Neuronal stem cell (in vitro differentiated cells): ENCODE measurements around the gene DOCK8. TPM values are rescaled to one million over a fixed set of nuclear protein-coding genes. Genes with fewer than 3 reads are reported as not detected.
"Not testable (repeated sequence)": the region's sequence is repeated elsewhere in the genome, so short reads cannot be mapped to it uniquely, and the experiment has no call there.

ENCODE experiments used
- DNase-seq: peaks from one replicate; pipeline ENCODE4 v3.0.0-alpha.2; 2013; ENCODE audit warnings: low spot score
- H2AFZ ChIP-seq: one replicate; pipeline ENCODE4 v1.6.1; 2013; ENCODE audit warnings: mild to moderate bottlenecking, low read length, inconsistent platforms
- H2AK5ac ChIP-seq: 2 replicates; pipeline ENCODE4 v1.6.1; 2013; ENCODE audit warnings: low read depth, mild to moderate bottlenecking, inconsistent platforms, low read length, moderate library complexity, mixed read lengths
- H2BK120ac ChIP-seq: 2 replicates; pipeline ENCODE4 v1.6.1; 2013; ENCODE audit warnings: low read depth, mild to moderate bottlenecking, inconsistent platforms, low read length, moderate library complexity, mixed read lengths
- H2BK12ac ChIP-seq: one replicate; pipeline ENCODE4 v1.6.1; 2013; ENCODE audit warnings: low read length, inconsistent platforms
- H2BK15ac ChIP-seq: 2 replicates; pipeline ENCODE4 v1.6.1; 2013; ENCODE audit warnings: mild to moderate bottlenecking, low read length, inconsistent platforms, mixed read lengths
- H2BK5ac ChIP-seq: one replicate; pipeline ENCODE4 v1.6.1; 2013; ENCODE audit warnings: inconsistent platforms, mild to moderate bottlenecking, low read length, moderate library complexity
- H3K14ac ChIP-seq: one replicate; pipeline ENCODE4 v1.6.1; 2013; ENCODE audit warnings: low read length, inconsistent platforms
- H3K18ac ChIP-seq: 2 replicates; pipeline ENCODE4 v1.6.1; 2013; ENCODE audit warnings: low read length, inconsistent platforms
- H3K23ac ChIP-seq: 2 replicates; pipeline ENCODE4 v1.6.1; 2013; ENCODE audit warnings: low read depth, mild to moderate bottlenecking, mixed read lengths, low read length, inconsistent platforms; ENCODE audit not compliant: poor library complexity
- H3K27ac ChIP-seq: replicated peaks from 3 replicates; pipeline ENCODE4 v1.5.1; 2013; ENCODE audit warnings: low read length, inconsistent platforms
- H3K27me3 ChIP-seq, 3 experiments: 2 replicates each; pipeline ENCODE4 v1.6.1; 2013; ENCODE audit warnings: low read length in 3 of 3, mild to moderate bottlenecking in 2 of 3, inconsistent platforms in 1 of 3, low read depth in 1 of 3, mixed read lengths in 1 of 3, moderate library complexity in 1 of 3; ENCODE audit not compliant: control insufficient read depth in 3 of 3, insufficient read depth in 3 of 3
- H3K36me3 ChIP-seq, 2 donors: replicated peaks in 1 of 2; 2 replicates each; pipeline ENCODE4 v1.6.1; 2013; ENCODE audit warnings: low read length in 2 of 2; ENCODE audit not compliant: control insufficient read depth in 2 of 2, insufficient read depth in 2 of 2
- H3K4ac ChIP-seq: 2 replicates; pipeline ENCODE4 v1.6.1; 2013; ENCODE audit warnings: inconsistent platforms, mild to moderate bottlenecking, low read length, moderate library complexity
- H3K4me1 ChIP-seq, 2 donors: 1 replicate in 1 of 2; 2 replicates in 1 of 2; pipeline ENCODE4 v1.6.1; 2013; ENCODE audit warnings: low read length in 2 of 2, low read depth in 1 of 2; ENCODE audit not compliant: control insufficient read depth in 2 of 2, insufficient read depth in 1 of 2
- H3K4me2 ChIP-seq: one replicate; pipeline ENCODE4 v1.6.1; 2013; ENCODE audit warnings: mild to moderate bottlenecking, low read length, inconsistent platforms; ENCODE audit not compliant: insufficient read depth, poor library complexity, severe bottlenecking
- H3K4me3 ChIP-seq, 2 donors: 2 replicates each; pipeline ENCODE4 v1.5.1; 2013; ENCODE audit warnings: low read length in 2 of 2, mild to moderate bottlenecking in 2 of 2, inconsistent platforms in 1 of 2, moderate library complexity in 1 of 2
- H3K79me1 ChIP-seq: one replicate; pipeline ENCODE4 v1.6.1; 2013; ENCODE audit warnings: low read depth, mild to moderate bottlenecking, inconsistent platforms, low read length, moderate library complexity
- H3K9ac ChIP-seq: one replicate; pipeline ENCODE4 v1.6.1; 2013; ENCODE audit warnings: mild to moderate bottlenecking, low read depth, low read length, inconsistent platforms; ENCODE audit not compliant: poor library complexity
- H3K9me3 ChIP-seq, 2 donors: replicated peaks in 1 of 2; 2 replicates each; pipeline versions ENCODE3 to v1.6.1; 2013; ENCODE audit warnings: low read length in 2 of 2, mild to moderate bottlenecking in 2 of 2, inconsistent platforms in 1 of 2, low read depth in 1 of 2, mixed read lengths in 1 of 2, moderate library complexity in 1 of 2; ENCODE audit not compliant: control insufficient read depth in 2 of 2, insufficient read depth in 1 of 2
- H4K8ac ChIP-seq: one replicate; pipeline ENCODE4 v1.6.1; 2013; ENCODE audit warnings: low read depth, mild to moderate bottlenecking, inconsistent platforms, low read length, moderate library complexity
- H4K91ac ChIP-seq: one replicate; pipeline ENCODE4 v1.6.1; 2013; ENCODE audit warnings: low read length, low read depth, mild to moderate bottlenecking, inconsistent platforms; ENCODE audit not compliant: poor library complexity
- WGBS, 2 donors: extraction: QIAGEN DNeasy Blood & Tissue Kit; methylation state at CpG; one replicate each; pipeline ENCODE4 v1.1.7; 2013; ENCODE audit warnings: missing lambda C conversion rate in 2 of 2, mixed read lengths in 1 of 2; ENCODE audit not compliant: insufficient read length in 2 of 2, insufficient replicate concordance in 1 of 2; ENCODE audit errors: extremely low coverage in 2 of 2; 5-methylcytosine and 5-hydroxymethylcytosine counted together
- polyA plus RNA-seq, 2 experiments: library from polyadenylated mRNA; stranded (reverse); fragments of 200-250 nt; gene quantifications; one replicate each; pipeline ENCODE4 v1.2.3, GENCODE V29; 2013

DOCK8 gene
- 0.17 TPM for polyA plus RNA-seq (2013, experiment 1 of 2)
- 0.26 TPM for polyA plus RNA-seq (2013, experiment 2 of 2)

DNA sequence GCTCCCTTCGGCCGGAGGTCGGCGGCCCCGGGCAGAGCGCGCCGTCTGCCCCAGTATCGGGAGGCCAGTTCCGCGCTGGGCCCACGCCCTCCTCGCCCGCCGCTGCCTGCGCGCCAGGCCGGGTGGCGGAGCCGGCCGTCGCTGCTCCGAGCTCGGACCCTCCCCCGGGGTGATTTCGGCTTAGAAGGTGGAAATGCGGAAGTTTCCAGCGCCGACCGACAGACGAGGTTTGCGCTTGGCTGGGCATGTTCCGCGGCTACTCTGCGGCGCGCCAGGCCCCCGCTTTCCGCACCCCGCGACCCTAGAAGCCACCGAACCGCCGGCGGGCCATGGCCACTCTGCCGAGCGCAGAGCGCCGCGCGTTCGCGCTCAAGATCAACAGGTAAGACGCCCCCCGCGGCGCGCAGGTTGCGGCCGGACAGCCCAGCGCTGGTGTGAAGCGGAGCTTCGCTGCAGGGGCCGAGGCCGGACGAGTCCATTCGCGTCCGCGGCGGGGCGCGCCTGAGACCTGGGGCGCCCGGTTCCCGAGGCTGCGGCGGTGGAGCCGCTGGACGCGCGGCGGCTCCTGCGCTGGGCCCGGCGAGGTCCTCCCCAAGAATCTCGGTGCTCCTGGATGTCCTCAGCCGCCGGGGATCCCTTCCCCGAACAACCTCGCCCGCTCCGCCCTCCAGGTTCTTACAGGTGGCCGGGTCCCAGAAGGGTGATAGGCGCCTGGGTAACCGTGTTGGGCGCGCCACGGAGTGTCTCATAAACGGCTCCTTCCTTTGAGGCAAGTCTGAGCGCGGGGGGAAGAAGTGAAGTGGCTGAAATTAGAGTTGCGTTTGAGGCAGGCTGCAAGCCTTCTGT, at the start of gene DOCK8:
Gene DOCK8, plus strand, starts transcription at position 218 of the 846 bp plus-strand sequence. Its CDS starts 112 bp downstream, at position 330.
- Histone ChIP-seq H3K36me3 (no peaks in the 10 kb centered on the region), H3K4me3 (peak within 1 kb of the TSS; percentile 45 to 87), H3K14ac (peak within 1 kb of the TSS; percentile 5), H3K9ac (peak within 1 kb of the TSS; percentile 85), H3K23ac (peak within 1 kb of the TSS; percentile 95), H2BK120ac (no peak within 1 kb of the TSS), H3K27me3 (peaks cover 4 to 65% (median 26%) of the 10 kb centered on the region in 3 experiments), H4K8ac (peak within 1 kb of the TSS; percentile 55), H3K4ac (no peak within 1 kb of the TSS), H2AFZ (peak within 1 kb of the TSS; percentile 99), H3K79me1 (no peaks in the 10 kb centered on the region), H2BK12ac (no peak within 1 kb of the TSS), H2AK5ac (no peak within 1 kb of the TSS), H2BK15ac (no peak within 1 kb of the TSS), H3K4me2 (peak within 1 kb of the TSS; percentile 89), H3K18ac (peak within 1 kb of the TSS; percentile 93), H3K27ac (no peak within 1 kb of the TSS), H3K4me1 (peaks cover 0 to 2% of the 10 kb centered on the region in 2 donors), H2BK5ac (no peak within 1 kb of the TSS), H3K9me3 (peaks cover 0 to 4% of the 10 kb centered on the region in 2 donors), H4K91ac (peak within 1 kb of the TSS; percentile 43)
- peak; percentile 59 for DNase-seq
- no CpG with 5 or more reads among the region's 103 CpGs for WGBS, 2 donors

DNA sequence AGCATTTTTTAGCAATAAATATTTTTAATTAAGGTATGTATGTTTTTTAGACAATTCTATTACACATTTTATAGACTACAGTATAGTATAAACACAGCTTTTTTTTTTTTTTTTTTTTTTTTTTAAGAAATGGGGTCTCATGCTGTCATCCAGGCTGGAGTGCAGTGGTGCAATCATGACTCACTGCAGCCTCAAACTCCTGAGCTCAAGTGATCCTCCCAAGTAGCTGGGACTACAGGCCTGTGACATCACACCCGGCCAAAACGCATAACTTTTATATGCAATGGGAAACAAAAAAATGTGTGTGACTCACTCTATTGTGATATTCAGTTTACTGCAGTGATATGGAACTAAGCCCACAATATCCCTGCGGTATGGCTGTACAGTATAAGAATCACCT, 44.9 kb upstream of the DOCK8 start:
- not testable (repeated sequence) for H3K18ac ChIP-seq, H2AFZ ChIP-seq, H3K27me3 ChIP-seq, H3K79me1 ChIP-seq, H3K9me3 ChIP-seq, H2AK5ac ChIP-seq, H2BK15ac ChIP-seq, H3K23ac ChIP-seq, H2BK5ac ChIP-seq, H3K4me1 ChIP-seq, H3K4me2 ChIP-seq, H3K27ac ChIP-seq, DNase-seq, H3K4ac ChIP-seq, H2BK12ac ChIP-seq, H4K8ac ChIP-seq, H3K9ac ChIP-seq, H3K36me3 ChIP-seq, H3K14ac ChIP-seq, H4K91ac ChIP-seq, H3K4me3 ChIP-seq, H2BK120ac ChIP-seq
- WGBS, 2 donors, result no CpG with 5 or more reads among the region's 3 CpGs

DNA sequence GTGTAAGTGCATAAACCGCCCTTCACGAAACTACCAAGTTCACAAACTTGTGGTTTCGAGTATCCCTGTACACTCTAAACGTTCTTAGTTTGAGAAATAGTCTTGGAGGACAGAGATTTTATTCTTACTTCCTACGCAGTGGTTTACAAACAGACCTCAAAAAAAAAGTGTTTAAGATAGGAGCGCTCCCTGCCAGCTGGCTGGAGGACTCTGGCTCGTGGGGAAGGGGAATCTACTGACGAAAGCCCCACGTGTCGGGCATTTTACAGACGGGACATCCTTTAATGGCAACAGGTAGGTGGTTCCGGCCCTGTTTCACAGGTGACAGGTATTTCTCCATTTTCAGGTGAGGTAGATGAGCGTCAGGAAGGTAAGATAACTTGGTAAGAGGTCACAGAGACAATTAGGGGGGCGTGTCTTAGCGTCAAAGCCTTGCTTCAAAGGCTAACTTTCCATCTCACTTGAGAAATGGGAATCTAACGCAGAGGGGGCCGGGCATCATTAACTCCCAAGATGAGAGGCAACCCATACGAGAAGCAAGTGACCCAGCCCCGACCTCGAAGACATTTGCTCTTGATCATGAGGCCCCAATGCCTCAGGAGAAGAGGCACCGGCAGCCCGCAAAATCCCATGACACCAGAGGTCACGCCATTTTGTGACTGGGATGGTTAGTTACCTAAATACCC, 36.4 kb upstream of the DOCK8 start:
- no CpG with 5 or more reads among the region's 23 CpGs for WGBS, 2 donors
- H2BK5ac ChIP-seq, H3K18ac ChIP-seq, H3K27me3 ChIP-seq, H3K4me1 ChIP-seq, H3K36me3 ChIP-seq, H2BK15ac ChIP-seq, H3K14ac ChIP-seq, H2BK120ac ChIP-seq, H3K27ac ChIP-seq, DNase-seq, H3K4ac ChIP-seq, H3K9ac ChIP-seq, H3K4me2 ChIP-seq, H4K8ac ChIP-seq, H2AK5ac ChIP-seq, H3K79me1 ChIP-seq, H3K23ac ChIP-seq, H2BK12ac ChIP-seq, H2AFZ ChIP-seq, H4K91ac ChIP-seq, H3K9me3 ChIP-seq: not testable (repeated sequence)
- peak overlapping the region in 1 of 2 donors; percentile 26 for H3K4me3 ChIP-seq

DNA sequence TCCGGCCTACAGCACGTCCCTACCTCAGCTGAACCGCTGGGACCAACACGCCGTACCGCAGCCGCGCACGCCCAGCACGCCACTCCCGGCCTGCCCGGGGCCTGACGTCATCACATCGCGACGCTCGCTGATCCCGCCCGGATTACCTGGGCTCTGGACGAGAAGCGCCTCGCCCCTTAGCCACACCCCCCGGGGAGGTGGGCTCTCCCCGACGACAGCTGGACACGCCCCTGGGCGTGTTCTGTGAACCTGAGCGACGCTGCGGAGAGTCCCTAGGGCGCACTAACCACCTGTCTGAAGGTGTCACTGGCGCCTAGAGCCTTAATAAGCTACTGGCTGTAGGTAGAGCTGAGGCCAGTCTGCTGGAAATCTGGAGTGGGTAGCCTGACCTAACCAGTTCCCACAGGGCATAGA, 35.7 kb upstream of the DOCK8 start, which contains the start of gene ZNG1A:
Gene ZNG1A, minus strand, starts transcription at position 87 of the 414 bp plus-strand sequence. CDS start 87 bp downstream, outside the sequence.
- H3K27ac ChIP-seq, H2AK5ac ChIP-seq, H2BK15ac ChIP-seq, H2BK5ac ChIP-seq, H3K79me1 ChIP-seq, H3K36me3 ChIP-seq, H4K91ac ChIP-seq, H2BK120ac ChIP-seq, H3K4me1 ChIP-seq, H3K27me3 ChIP-seq, H3K18ac ChIP-seq, H2BK12ac ChIP-seq, H3K9ac ChIP-seq, H3K4ac ChIP-seq, H3K23ac ChIP-seq, H3K14ac ChIP-seq, H3K9me3 ChIP-seq, H4K8ac ChIP-seq: not testable (repeated sequence)
- peak; percentile 24 for DNase-seq
- WGBS, 2 donors, result no CpG with 5 or more reads among the region's 32 CpGs
- H3K4me2 ChIP-seq, result peak within 1 kb of the TSS; percentile 11
- peak within 1 kb of the TSS; percentile 44 to 64 for H3K4me3 ChIP-seq
- H2AFZ ChIP-seq, result peak within 1 kb of the TSS; percentile 64
